ENCODE data around the gene AFDN.

DNA sequence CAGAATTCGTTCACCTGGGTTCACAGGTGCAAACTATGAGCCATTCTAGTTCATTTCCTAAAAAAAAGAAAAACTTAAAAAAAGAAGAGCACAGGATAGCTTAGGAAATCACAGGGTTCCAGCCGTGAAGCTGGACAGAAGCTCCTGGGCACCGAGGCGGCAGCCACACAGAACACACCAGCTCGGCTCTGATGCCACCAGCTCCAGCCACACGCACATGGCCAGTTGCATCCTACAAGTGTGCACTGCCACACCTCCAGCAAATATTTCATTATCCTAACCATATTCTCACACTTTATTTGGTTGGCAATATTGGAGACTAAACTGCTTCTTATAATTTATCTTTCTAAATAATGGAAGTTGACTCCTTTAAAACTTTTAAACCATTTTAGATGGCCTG lies 26.2 kb upstream of the AFDN start:
- TF ChIP-seq SP1 (IDR thresholded peaks at IDR 0.05) (no peak), BHLHE40 (IDR thresholded peaks at IDR 0.05; ENCODE audit: borderline replicate concordance) (no peak), L3MBTL2 (conservative IDR thresholded peaks at IDR 0.05) (no peak), FOXM1 (IDR thresholded peaks at IDR 0.05; ENCODE audit: borderline replicate concordance) (no peak), ARNT (IDR thresholded peaks at IDR 0.05) (no peak), ELF4 (IDR thresholded peaks at IDR 0.05) (no peak)
